Lung (tissue), 12 donors: ENCODE results near the gene TSEN54. TPM values are rescaled to one million over a fixed set of nuclear protein-coding genes. Genes with fewer than 3 reads are reported as not detected.

Experiments
- ATAC-seq: fragments of 200-7000 bp; cut with Tn5 transposase; one replicate; pipeline ENCODE4 v1.9.1; 2020; ENCODE audit warnings: moderate number of reproducible peaks; ENCODE audit not compliant: insufficient read depth, low FRiP score
- DNase-seq, 3 donors: peaks; one replicate each; pipeline ENCODE4 v3.0.0-alpha.2; 2013 to 2017
- H3K27ac ChIP-seq, 2 donors: one replicate each; pipeline ENCODE4 v1.5.1; 2013; ENCODE audit warnings: mild to moderate bottlenecking in 2 of 2, moderate library complexity in 2 of 2, control low read depth in 1 of 2, inconsistent platforms in 1 of 2, low read depth in 1 of 2, low read length in 1 of 2
- H3K27me3 ChIP-seq, 3 donors: one replicate each; pipeline ENCODE4 v1.5.1; 2013; ENCODE audit warnings: low read length in 2 of 3; ENCODE audit not compliant: control insufficient read depth in 3 of 3, insufficient read depth in 3 of 3
- H3K36me3 ChIP-seq, 4 donors: one replicate each; pipeline ENCODE4 v1.5.1; 2013; ENCODE audit warnings: low read length in 4 of 4, mild to moderate bottlenecking in 1 of 4, moderate library complexity in 1 of 4; ENCODE audit not compliant: control insufficient read depth in 4 of 4, insufficient read depth in 4 of 4
- H3K4me1 ChIP-seq, 5 donors: one replicate each; pipeline ENCODE4 v1.5.1; 2013; ENCODE audit warnings: low read length in 5 of 5, mild to moderate bottlenecking in 2 of 5, moderate library complexity in 1 of 5; ENCODE audit not compliant: control insufficient read depth in 5 of 5, insufficient read depth in 5 of 5
- H3K4me3 ChIP-seq: one replicate; pipeline ENCODE4 v1.5.1; 2013; ENCODE audit warnings: mild to moderate bottlenecking, control low read depth, moderate library complexity
- H3K9ac ChIP-seq, 2 donors: one replicate each; pipeline ENCODE4 v1.5.1; 2013; ENCODE audit warnings: low read length in 2 of 2, control low read depth in 1 of 2; ENCODE audit not compliant: insufficient read depth in 1 of 2
- H3K9me3 ChIP-seq, 4 donors: one replicate each; pipeline ENCODE4 v1.5.1; 2013; ENCODE audit warnings: low read length in 3 of 4, mild to moderate bottlenecking in 1 of 4, moderate library complexity in 1 of 4; ENCODE audit not compliant: control insufficient read depth in 4 of 4, insufficient read depth in 3 of 4
- CTCF ChIP-seq: IDR thresholded peaks from 2 replicates; pipeline ENCODE4 v1.5.1; 2012; ENCODE audit warnings: mild to moderate bottlenecking; ENCODE audit errors: control extremely low read depth, extremely low read depth
- WGBS, 2 donors: extraction: QIAGEN DNeasy Blood & Tissue Kit; methylation state at CpG; one replicate each; pipeline ENCODE4 v1.1.7; 2013; 5-methylcytosine and 5-hydroxymethylcytosine counted together
- polyA plus RNA-seq, 2 donors: library from polyadenylated mRNA; stranded (reverse); fragments of 200-250 nt; gene quantifications; one replicate each; pipeline ENCODE4 v1.2.1, GENCODE V29; 2013
- total RNA-seq, 2 donors: library from RNA; depleted of rRNA in 1 of 2; stranded (reverse); fragments of >200 nt in 1 of 2; gene quantifications; one replicate each; pipeline ENCODE4 v1.2.1, GENCODE V29; 2014 to 2021
- donor health status: control.
- donor health status: control.
- donor health status: Bipolar disorder and iron deficiency.
- donor health status: healthy.
- donor health status: DM: yes; HTN: yes; CAD: no.

Gene TSEN54
- total and polyA plus RNA-seq, 4 donors, result 18.4 to 36.5 (median 21.6) TPM

- no peaks in the 10 kb centered on the region for H3K27me3 ChIP-seq
- H3K36me3 ChIP-seq, result peaks cover 0 to 18% (median 14%) of the 10 kb centered on the region in 4 donors
- H3K4me1 ChIP-seq, result peaks cover 0 to 20% (median 13%) of the 10 kb centered on the region in 5 donors
- no peak overlapping the region for H3K27ac ChIP-seq
- H3K9me3 ChIP-seq, result no peaks in the 10 kb centered on the region
- H3K4me3 ChIP-seq, result no peak overlapping the region
- H3K9ac ChIP-seq, result no peak overlapping the region
- WGBS, 2 donors, result 94 to 99% methylated on average over 6 of the region's 6 CpGs
- no peak for DNase-seq
- no peak for TF ChIP-seq CTCF
- ATAC-seq, result no peak
These were observed 45.1 kb upstream of the TSEN54 start for GRCh38 chr17:75471207-75471606.

- Histone ChIP-seq H3K4me1 (peaks cover 8 to 27% (median 21%) of the 10 kb centered on the region in 5 donors), H3K9me3 (no peaks in the 10 kb centered on the region), H3K4me3 (no peak overlapping the region), H3K36me3 (peaks cover 0 to 19% (median 16%) of the 10 kb centered on the region in 4 donors), H3K27me3 (no peaks in the 10 kb centered on the region), H3K27ac (no peak overlapping the region), H3K9ac (no peak overlapping the region)
- no peak for TF ChIP-seq CTCF
- no peak for ATAC-seq
- DNase-seq, result no peak
- WGBS, 2 donors, result 61 to 68% methylated on average over 4 of the region's 4 CpGs
These were observed 44.2 kb upstream of the TSEN54 start for GRCh38 chr17:75472119-75472518.

- no peaks in the 10 kb centered on the region for H3K9me3 ChIP-seq
- H3K36me3 ChIP-seq, result peaks cover 0 to 19% (median 16%) of the 10 kb centered on the region in 4 donors
- 92 to 100% methylated on average over 2 of the region's 2 CpGs for WGBS, 2 donors
- H3K4me1 ChIP-seq, result peaks cover 9 to 27% (median 21%) of the 10 kb centered on the region in 5 donors
- no peak overlapping the region for H3K27ac ChIP-seq
- ATAC-seq, result no peak
- H3K4me3 ChIP-seq, result no peak overlapping the region
- TF ChIP-seq CTCF, result no peak
- DNase-seq, result no peak
- no peaks in the 10 kb centered on the region for H3K27me3 ChIP-seq
- no peak overlapping the region for H3K9ac ChIP-seq
These were observed 43.1 kb upstream of the TSEN54 start for GRCh38 chr17:75473246-75473645.

- Histone ChIP-seq H3K9ac (no peak overlapping the region), H3K36me3 (peaks cover 0 to 19% (median 16%) of the 10 kb centered on the region in 4 donors), H3K4me1 (peaks cover 9 to 28% (median 20%) of the 10 kb centered on the region in 5 donors), H3K27me3 (no peaks in the 10 kb centered on the region), H3K4me3 (no peak overlapping the region), H3K27ac (peak overlapping the region in 1 of 2 donors; percentile 7), H3K9me3 (no peaks in the 10 kb centered on the region)
- DNase-seq (no peak), ATAC-seq (no peak)
- no peak for TF ChIP-seq CTCF
- 88 to 95% methylated on average over 6 of the region's 6 CpGs for WGBS, 2 donors
These were observed 41.6 kb upstream of the TSEN54 start for GRCh38 chr17:75474736-75475135.
